Measurements from ENCODE around the gene MED10. TPM values are rescaled to one million over a fixed set of nuclear protein-coding genes. Genes with fewer than 3 reads are reported as not detected.

The MED10 gene
- total RNA-seq, 1 donor from 2014 or later, result 34.6 TPM

- Mint-ChIP-seq H3K9me3 (ENCODE audit: low read depth) (peaks cover 3% of the 10 kb centered on the region), H3K4me1 (ENCODE audit: low read depth) (no peaks in the 10 kb centered on the region), H3K27ac (ENCODE audit: unreplicated experiment) (no peak overlapping the region), H3K4me3 (ENCODE audit: unreplicated experiment) (no peak overlapping the region), H3K36me3 (ENCODE audit: low read depth) (no peaks in the 10 kb centered on the region), H3K27me3 (ENCODE audit: low read depth) (peaks cover 25% of the 10 kb centered on the region)
- DNase-seq (ENCODE audit: low spot score), result no peak
- no peak for TF ChIP-seq CTCF (IDR thresholded peaks at IDR 0.05)
Measured at GRCh38 chr5:6399980-6400910, 21.9 kb upstream of the MED10 start.

DNA sequence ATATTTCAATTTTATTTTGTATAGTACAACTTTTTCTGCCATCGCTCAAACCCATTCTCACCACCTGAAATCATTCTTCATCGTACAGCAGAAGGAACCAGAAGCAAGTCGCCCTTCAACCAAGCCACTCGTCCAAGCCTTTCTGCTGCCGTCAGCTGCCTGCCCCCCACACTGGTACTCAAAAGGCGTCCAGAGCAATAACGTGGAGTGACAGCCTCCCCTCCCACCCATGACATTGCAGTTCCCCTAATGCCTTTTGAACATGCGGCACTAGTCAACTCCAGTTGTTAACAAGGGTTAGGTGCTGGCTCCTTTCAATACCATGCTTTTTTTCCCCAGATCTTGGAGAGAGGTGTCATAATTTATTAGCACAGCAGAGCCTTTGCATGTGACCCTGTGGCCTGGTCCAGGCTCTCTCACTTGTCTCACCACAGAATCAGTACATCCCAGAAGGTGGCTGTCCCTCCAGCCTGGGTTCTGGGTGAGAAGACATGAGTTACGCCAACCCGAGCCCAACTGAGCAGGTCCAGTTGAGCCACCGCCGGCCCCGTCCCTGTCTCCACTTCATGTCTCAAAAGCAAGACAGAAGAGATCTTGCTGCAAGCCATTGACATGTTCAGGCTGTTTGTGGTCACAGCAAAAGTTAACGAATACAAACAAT is 20.4 kb upstream of the MED10 start:
- Mint-ChIP-seq H3K36me3 (ENCODE audit: low read depth) (no peaks in the 10 kb centered on the region), H3K4me3 (ENCODE audit: unreplicated experiment) (no peak overlapping the region), H3K4me1 (ENCODE audit: low read depth) (no peaks in the 10 kb centered on the region), H3K9me3 (ENCODE audit: low read depth) (peaks cover 3% of the 10 kb centered on the region), H3K27ac (ENCODE audit: unreplicated experiment) (no peak overlapping the region), H3K27me3 (ENCODE audit: low read depth) (peaks cover 27% of the 10 kb centered on the region)
- no peak for DNase-seq (ENCODE audit: low spot score)
- no peak for TF ChIP-seq CTCF (IDR thresholded peaks at IDR 0.05)

GRCh38 chr5:6397536-6398269 is 19.4 kb upstream of the MED10 start:
- H3K4me1 Mint-ChIP-seq (ENCODE audit: low read depth), result no peaks in the 10 kb centered on the region
- no peaks in the 10 kb centered on the region for H3K36me3 Mint-ChIP-seq (ENCODE audit: low read depth)
- peaks cover 3% of the 10 kb centered on the region for H3K9me3 Mint-ChIP-seq (ENCODE audit: low read depth)
- H3K4me3 Mint-ChIP-seq (ENCODE audit: unreplicated experiment), result no peak overlapping the region
- TF ChIP-seq CTCF (IDR thresholded peaks at IDR 0.05), result no peak
- H3K27me3 Mint-ChIP-seq (ENCODE audit: low read depth), result peaks cover 25% of the 10 kb centered on the region
- H3K27ac Mint-ChIP-seq (ENCODE audit: unreplicated experiment), result no peak overlapping the region
- DNase-seq (ENCODE audit: low spot score), result no peak

GRCh38 chr5:6396836-6397535 is 18.6 kb upstream of the MED10 start:
- H3K9me3 Mint-ChIP-seq (ENCODE audit: low read depth), result peaks cover 3% of the 10 kb centered on the region
- no peak overlapping the region for H3K27ac Mint-ChIP-seq (ENCODE audit: unreplicated experiment)
- no peak overlapping the region for H3K4me3 Mint-ChIP-seq (ENCODE audit: unreplicated experiment)
- H3K36me3 Mint-ChIP-seq (ENCODE audit: low read depth), result no peaks in the 10 kb centered on the region
- DNase-seq (ENCODE audit: low spot score), result no peak
- no peaks in the 10 kb centered on the region for H3K4me1 Mint-ChIP-seq (ENCODE audit: low read depth)
- TF ChIP-seq CTCF (IDR thresholded peaks at IDR 0.05), result no peak
- H3K27me3 Mint-ChIP-seq (ENCODE audit: low read depth), result peaks cover 31% of the 10 kb centered on the region
